DND-41 (cell line): ENCODE results near the gene BCAS3.

Experiments used
- ATAC-seq: fragments of 200-7000 bp; cut with Tn5 transposase; 3 replicates; pipeline ENCODE4 v1.9.1; 2021; ENCODE audit warnings: low read depth; ENCODE audit not compliant: insufficient read depth
- DNase-seq: peaks from one replicate; pipeline ENCODE4 v3.0.0-alpha.2; 2020
- H2AFZ ChIP-seq: 2 replicates; pipeline ENCODE4 v1.6.0; 2012; ENCODE audit warnings: low read depth, low read length
- H3K27ac ChIP-seq: 2 replicates; pipeline ENCODE4 v1.5.1; 2012; ENCODE audit warnings: low read length, inconsistent platforms
- H3K27me3 ChIP-seq: fragments of 200-600 bp; sonication (generic); 2 replicates; pipeline ENCODE4 v1.6.0; 2012; ENCODE audit warnings: low read length, mild to moderate bottlenecking, inconsistent platforms; ENCODE audit not compliant: insufficient read depth, poor library complexity
- H3K36me3 ChIP-seq: 2 replicates; pipeline ENCODE4 v1.5.1; 2012; ENCODE audit warnings: low read length, inconsistent platforms; ENCODE audit not compliant: insufficient read depth
- H3K4me1 ChIP-seq: 2 replicates; pipeline ENCODE4 v1.5.1; 2012; ENCODE audit warnings: mild to moderate bottlenecking, low read length; ENCODE audit not compliant: insufficient read depth
- H3K4me2 ChIP-seq: 2 replicates; pipeline ENCODE4 v1.6.0; 2012; ENCODE audit warnings: mild to moderate bottlenecking, moderate library complexity, low read length, inconsistent platforms; ENCODE audit not compliant: insufficient read depth
- H3K4me3 ChIP-seq, 2 experiments: fragments of 200-600 bp in 1 of 2; shearing (Covaris generic) in 1 of 2; 2 replicates each; pipeline ENCODE4 v1.5.1; 2012 to 2016; ENCODE audit warnings: inconsistent platforms in 2 of 2, low read length in 2 of 2, mild to moderate bottlenecking in 2 of 2, low read depth in 1 of 2, moderate library complexity in 1 of 2
- H3K79me2 ChIP-seq: 2 replicates; pipeline ENCODE4 v1.6.0; 2012; ENCODE audit warnings: low read length, inconsistent platforms; ENCODE audit not compliant: insufficient read depth
- H3K9ac ChIP-seq: 2 replicates; pipeline ENCODE4 v1.6.0; 2012; ENCODE audit warnings: low read depth, mild to moderate bottlenecking, inconsistent platforms, low read length, moderate library complexity
- H3K9me3 ChIP-seq: 2 replicates; pipeline ENCODE4 v1.5.1; 2012; ENCODE audit warnings: low read length, moderate library complexity, mild to moderate bottlenecking, inconsistent platforms; ENCODE audit not compliant: insufficient read depth, severe bottlenecking
- H4K20me1 ChIP-seq: 2 replicates; pipeline ENCODE4 v1.6.0; 2012; ENCODE audit warnings: low read length; ENCODE audit not compliant: insufficient read depth
- EZH2 ChIP-seq: IDR thresholded peaks from 3 replicates; pipeline ENCODE4 v1.6.1; 2012; ENCODE audit warnings: borderline replicate concordance, low read depth, mild to moderate bottlenecking, moderate library complexity, low read length, inconsistent platforms; ENCODE audit not compliant: severe bottlenecking
- TF ChIP-seq, protein P1 (sequence below): IDR thresholded peaks from 2 replicates; pipeline ENCODE4 v1.5.1; 2012; ENCODE audit warnings: borderline replicate concordance, low read length, moderate library complexity, mild to moderate bottlenecking; ENCODE audit not compliant: poor library complexity, severe bottlenecking; ENCODE audit errors: extremely low read depth

The BCAS3 gene

DNA sequence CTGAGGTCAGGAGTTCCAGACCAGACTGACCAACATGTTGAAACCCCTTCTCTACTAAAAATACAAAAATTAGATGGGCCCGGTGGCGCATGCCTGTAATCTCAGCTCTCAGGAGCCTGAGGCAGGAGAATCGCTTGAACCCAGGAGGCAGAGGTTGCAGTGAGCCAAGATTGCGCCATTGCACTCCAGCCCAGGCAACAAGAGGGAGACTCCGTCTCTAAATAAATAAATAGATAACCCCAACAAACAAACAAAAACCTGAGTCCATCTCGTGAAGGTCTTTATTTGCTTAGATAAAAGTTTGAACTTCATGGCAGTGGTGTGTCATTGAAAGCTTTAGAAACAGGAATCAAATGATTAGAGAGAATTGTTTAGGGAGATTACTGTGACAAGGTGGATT is 167.4 kb downstream of the BCAS3 start:
- Histone ChIP-seq H3K27ac (no peak overlapping the region), H4K20me1 (no peaks in the 10 kb centered on the region), H3K4me1 (no peaks in the 10 kb centered on the region), H3K4me2 (no peak overlapping the region), H3K36me3 (no peaks in the 10 kb centered on the region), H3K27me3 (no peaks in the 10 kb centered on the region), H3K79me2 (no peaks in the 10 kb centered on the region), H2AFZ (no peak overlapping the region), H3K9me3 (no peaks in the 10 kb centered on the region), H3K4me3 (no peak overlapping the region), H3K9ac (no peak overlapping the region)
- ATAC-seq = no peak
- DNase-seq = no peak
- no peak for TF ChIP-seq EZH2
- TF ChIP-seq, protein P1, sequence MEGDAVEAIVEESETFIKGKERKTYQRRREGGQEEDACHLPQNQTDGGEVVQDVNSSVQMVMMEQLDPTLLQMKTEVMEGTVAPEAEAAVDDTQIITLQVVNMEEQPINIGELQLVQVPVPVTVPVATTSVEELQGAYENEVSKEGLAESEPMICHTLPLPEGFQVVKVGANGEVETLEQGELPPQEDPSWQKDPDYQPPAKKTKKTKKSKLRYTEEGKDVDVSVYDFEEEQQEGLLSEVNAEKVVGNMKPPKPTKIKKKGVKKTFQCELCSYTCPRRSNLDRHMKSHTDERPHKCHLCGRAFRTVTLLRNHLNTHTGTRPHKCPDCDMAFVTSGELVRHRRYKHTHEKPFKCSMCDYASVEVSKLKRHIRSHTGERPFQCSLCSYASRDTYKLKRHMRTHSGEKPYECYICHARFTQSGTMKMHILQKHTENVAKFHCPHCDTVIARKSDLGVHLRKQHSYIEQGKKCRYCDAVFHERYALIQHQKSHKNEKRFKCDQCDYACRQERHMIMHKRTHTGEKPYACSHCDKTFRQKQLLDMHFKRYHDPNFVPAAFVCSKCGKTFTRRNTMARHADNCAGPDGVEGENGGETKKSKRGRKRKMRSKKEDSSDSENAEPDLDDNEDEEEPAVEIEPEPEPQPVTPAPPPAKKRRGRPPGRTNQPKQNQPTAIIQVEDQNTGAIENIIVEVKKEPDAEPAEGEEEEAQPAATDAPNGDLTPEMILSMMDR = no peak

DNA sequence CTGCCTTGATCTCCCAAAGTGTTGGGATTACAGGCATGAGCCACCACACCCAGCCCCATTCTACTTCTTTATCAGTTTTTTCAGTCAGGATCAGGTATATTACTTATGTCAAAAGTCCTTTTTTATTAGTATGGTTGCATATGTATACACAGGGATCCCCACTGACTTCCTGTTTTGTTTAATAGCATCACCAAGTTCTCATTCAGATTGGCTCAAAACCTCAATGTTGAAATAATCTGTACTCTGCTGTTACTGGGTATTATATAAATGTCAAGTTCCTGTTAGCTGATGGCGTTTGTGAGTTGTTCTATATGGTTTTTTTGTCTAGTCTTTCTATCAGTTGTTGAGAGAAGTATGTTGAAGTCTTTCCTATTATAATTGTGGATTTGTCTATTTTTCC is 168.5 kb downstream of the BCAS3 start:
- no peaks in the 10 kb centered on the region for H3K4me1 ChIP-seq
- no peak overlapping the region for H3K27ac ChIP-seq
- H4K20me1 ChIP-seq = no peaks in the 10 kb centered on the region
- TF ChIP-seq EZH2 = no peak
- TF ChIP-seq, protein P1 = no peak
- no peak overlapping the region for H2AFZ ChIP-seq
- H3K9me3 ChIP-seq = no peaks in the 10 kb centered on the region
- no peak overlapping the region for H3K9ac ChIP-seq
- H3K79me2 ChIP-seq = no peaks in the 10 kb centered on the region
- H3K36me3 ChIP-seq = no peaks in the 10 kb centered on the region
- H3K27me3 ChIP-seq = no peaks in the 10 kb centered on the region
- H3K4me2 ChIP-seq = no peak overlapping the region
- no peak for ATAC-seq
- no peak overlapping the region for H3K4me3 ChIP-seq
- no peak for DNase-seq

DNA sequence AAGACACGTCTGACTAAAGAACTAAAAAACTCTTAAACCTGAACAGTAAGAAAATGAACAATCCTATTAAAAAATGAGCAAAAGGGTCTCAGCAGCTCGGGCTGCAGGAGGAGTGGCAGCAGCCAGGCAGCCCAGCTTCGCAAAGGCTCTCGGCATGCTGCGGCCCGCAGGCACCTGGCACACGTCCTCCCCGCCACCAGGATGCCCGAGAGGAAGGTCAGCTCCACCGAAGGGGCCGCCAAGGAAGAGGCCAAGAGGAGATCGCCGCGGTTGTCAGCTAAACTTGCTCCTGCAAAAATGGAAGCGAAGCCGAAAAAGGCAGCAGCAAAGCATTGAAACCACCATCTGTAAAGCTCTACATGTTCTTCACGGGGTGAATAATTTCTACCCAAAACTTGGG is 173.5 kb downstream of the BCAS3 start:
- H3K27ac ChIP-seq = no peak overlapping the region
- no peaks in the 10 kb centered on the region for H4K20me1 ChIP-seq
- H3K9me3 ChIP-seq = no peaks in the 10 kb centered on the region
- ATAC-seq (no peak), DNase-seq (no peak)
- H3K9ac ChIP-seq = no peak overlapping the region
- TF ChIP-seq, protein P1 = no peak
- no peak for TF ChIP-seq EZH2
- no peak overlapping the region for H3K4me2 ChIP-seq
- H3K36me3 ChIP-seq = no peaks in the 10 kb centered on the region
- no peak overlapping the region for H2AFZ ChIP-seq
- H3K79me2 ChIP-seq = no peaks in the 10 kb centered on the region
- H3K27me3 ChIP-seq = no peaks in the 10 kb centered on the region
- H3K4me3 ChIP-seq = no peak overlapping the region
- no peaks in the 10 kb centered on the region for H3K4me1 ChIP-seq

- H3K4me1 ChIP-seq = no peaks in the 10 kb centered on the region
- no peak overlapping the region for H3K4me3 ChIP-seq
- no peaks in the 10 kb centered on the region for H3K27me3 ChIP-seq
- TF ChIP-seq, protein P1 = no peak
- TF ChIP-seq EZH2 = no peak
- no peak overlapping the region for H3K9ac ChIP-seq
- no peak overlapping the region for H2AFZ ChIP-seq
- H3K27ac ChIP-seq = no peak overlapping the region
- H3K4me2 ChIP-seq = no peak overlapping the region
- H4K20me1 ChIP-seq = no peaks in the 10 kb centered on the region
- no peaks in the 10 kb centered on the region for H3K9me3 ChIP-seq
- H3K36me3 ChIP-seq = no peaks in the 10 kb centered on the region
- ATAC-seq (no peak), DNase-seq (no peak)
- no peaks in the 10 kb centered on the region for H3K79me2 ChIP-seq
These were observed 180.0 kb downstream of the BCAS3 start for GRCh38 chr17:60857556-60858080.
